GM19455 (cell line): Measurements from ENCODE around the gene CHRM4.
"Not testable (repeated sequence)": the region's sequence is repeated elsewhere in the genome, so short reads cannot be mapped to it uniquely, and the experiment has no call there.

Experiments used
- ATAC-seq: cut with Tn5 transposase; IDR thresholded peaks from one replicate; pipeline ENCODE4 v1.9.1; 2021; ENCODE audit not compliant: unreplicated experiment

CHRM4 gene

DNA sequence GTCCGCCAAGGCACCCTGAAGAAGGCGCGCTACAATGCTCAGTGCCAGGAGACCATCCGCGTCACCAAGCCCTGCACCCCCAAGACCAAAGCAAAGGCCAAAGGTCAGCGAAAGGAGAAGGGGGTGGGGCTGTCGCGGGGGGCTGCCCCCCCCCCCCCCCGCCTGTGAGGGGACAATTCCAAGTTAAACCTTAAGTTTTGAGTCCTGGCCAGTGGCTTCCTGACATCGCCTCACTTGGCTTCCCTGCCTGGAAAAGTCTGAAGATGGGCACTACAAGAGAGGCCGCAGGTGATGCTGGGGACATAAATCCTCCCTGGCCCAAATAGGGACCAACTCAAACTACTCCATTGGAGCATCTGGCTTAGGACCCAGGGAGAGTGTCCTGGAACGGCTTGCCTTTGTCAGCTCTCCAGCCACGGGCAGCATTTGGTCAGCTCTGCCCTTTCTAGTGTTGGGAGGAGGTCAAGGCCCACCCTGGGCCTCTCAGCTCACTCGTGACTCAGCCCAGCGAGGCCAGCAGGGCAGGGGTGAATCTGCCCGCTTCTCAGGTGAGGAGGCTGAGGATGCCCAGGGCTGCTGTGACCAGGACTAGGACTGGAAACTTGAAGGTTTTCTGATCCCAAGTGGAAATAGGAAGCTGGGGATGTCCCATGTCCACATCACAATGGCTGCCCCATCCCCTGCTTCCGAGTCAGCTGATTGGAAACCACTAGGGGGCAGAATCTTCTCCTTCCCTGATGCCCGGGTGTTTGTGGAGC, 8.8 kb downstream of the CHRM4 start:
- ATAC-seq, result no peak

DNA sequence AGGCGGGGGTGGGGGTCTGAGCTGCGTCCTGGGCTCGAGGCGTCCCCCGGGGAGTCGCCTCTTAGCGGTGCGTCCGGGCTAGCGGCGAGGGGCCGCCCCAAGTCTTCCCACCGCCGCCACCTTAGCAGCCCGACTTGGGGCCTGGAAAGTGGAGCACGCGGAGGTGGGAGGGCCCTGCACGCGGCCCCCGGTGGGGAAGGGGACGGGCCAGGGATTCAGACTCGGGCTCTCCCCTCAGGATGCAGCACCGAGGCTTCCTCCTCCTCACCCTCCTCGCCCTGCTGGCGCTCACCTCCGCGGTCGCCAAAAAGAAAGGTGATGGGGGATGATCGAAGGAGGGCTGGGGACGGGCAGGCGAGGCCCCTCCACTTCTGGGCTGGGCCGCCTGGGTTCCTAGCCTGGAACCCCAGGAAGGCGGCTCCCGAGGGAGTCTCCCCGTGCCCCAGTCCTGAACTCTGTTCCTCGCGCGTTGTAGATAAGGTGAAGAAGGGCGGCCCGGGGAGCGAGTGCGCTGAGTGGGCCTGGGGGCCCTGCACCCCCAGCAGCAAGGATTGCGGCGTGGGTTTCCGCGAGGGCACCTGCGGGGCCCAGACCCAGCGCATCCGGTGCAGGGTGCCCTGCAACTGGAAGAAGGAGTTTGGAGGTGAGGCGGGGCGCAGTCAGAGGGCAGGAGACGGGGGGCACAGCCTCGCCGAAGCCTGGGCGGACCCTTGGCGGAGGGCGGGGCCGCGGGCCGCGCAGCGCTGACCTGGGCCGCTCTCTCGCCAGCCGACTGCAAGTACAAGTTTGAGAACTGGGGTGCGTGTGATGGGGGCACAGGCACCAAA, 9.5 kb downstream of the CHRM4 start:
- no peak for ATAC-seq

DNA sequence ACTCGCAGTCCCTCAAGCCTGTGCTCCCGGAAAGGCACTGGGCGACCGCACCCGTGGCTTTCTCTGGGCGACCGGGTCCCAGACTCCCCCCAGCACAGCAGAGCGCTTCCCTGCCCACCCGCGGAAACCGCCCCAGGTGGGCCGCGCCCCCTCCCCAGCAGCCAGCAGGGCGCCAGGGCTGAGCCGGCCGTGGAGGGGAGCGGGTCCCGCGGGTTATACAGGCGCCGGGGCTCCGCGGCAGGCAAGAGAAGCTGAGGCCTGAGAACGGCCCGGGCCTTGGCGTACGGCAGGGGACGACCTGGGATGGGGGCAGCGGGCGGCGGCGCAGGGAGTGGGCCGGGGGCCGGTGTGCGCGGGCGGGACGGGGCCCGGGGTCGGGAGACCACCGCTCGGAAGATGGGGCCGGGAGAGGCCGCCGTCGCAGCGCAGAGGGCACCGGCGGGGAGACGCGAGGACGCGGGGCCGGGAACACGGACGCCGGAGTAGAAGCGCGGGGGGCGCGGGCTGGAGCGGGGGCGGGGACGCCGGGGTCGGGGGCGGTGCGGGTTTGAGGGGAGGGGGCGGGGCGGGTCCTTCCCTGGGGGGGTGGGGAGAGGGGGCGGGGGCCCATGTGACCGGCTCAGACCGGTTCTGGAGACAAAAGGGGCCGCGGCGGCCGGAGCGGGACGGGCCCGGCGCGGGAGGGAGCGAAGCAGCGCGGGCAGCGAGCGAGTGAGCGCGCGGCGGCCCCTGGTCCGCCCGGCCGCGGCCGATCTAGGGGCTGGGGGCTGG, 10.3 kb downstream of the CHRM4 start, which contains the start of gene MDK:
Gene MDK (plus strand): TSS at position 622 of the 771 bp plus-strand sequence. CDS start 389 bp downstream, outside the sequence.
- ATAC-seq, result no peak

DNA sequence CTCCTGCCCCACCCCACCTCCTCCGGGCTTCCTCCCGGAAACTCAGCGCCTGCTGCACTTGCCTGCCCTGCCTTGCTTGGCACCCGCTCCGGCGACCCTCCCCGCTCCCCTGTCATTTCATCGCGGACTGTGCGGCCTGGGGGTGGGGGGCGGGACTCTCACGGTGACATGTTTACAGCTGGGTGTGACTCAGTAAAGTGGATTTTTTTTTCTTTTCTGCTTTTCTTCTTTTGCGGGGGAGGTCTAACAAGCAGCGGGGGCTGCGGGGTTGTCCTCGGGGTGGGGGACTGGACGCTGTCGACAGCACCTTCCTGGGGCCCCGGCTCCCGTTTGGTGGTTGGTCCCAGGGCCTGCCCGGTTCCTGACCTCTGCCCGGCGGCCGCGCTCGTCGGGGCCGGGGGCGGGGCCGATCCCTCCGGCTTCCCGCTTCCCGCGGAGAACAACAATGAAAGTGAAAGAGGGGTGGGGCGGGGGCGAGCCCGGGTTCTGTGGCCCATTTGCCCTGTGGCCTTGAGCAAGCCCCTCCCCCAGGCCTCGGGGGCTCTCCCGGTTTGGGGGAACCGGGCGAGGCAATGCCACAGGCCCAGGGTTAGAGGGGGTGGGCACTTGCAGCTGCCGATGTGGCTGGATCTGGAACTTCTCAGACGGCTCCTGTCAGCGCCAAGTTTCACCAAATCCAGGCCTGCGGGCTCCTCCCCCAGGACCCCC, 11.1 kb downstream of the CHRM4 start:
- no peak for ATAC-seq

DNA sequence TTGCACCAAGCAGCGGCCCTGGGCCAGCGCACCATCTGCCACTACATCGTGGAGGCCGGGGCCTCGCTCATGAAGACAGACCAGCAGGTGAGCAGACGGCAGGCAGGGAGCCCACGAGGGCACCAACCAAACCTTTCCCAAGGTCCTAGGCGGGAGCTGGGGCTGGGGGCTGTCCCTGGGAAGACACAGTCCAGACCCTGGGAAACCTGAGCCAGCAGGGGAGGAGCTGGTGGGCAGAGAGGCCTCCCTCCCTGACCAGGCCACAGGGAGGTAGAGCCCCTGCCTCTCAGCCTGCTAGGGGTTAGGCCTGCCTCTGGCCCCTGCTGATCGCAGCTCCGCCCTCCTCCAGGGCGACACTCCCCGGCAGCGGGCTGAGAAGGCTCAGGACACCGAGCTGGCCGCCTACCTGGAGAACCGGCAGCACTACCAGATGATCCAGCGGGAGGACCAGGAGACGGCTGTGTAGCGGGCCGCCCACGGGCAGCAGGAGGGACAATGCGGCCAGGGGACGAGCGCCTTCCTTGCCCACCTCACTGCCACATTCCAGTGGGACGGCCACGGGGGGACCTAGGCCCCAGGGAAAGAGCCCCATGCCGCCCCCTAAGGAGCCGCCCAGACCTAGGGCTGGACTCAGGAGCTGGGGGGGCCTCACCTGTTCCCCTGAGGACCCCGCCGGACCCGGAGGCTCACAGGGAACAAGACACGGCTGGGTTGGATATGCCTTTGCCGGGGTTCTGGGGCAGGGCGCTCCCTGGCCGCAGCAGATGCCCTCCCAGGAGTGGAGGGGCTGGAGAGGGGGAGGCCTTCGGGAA, 11.9 kb downstream of the CHRM4 start:
- ATAC-seq, result not testable (repeated sequence)

DNA sequence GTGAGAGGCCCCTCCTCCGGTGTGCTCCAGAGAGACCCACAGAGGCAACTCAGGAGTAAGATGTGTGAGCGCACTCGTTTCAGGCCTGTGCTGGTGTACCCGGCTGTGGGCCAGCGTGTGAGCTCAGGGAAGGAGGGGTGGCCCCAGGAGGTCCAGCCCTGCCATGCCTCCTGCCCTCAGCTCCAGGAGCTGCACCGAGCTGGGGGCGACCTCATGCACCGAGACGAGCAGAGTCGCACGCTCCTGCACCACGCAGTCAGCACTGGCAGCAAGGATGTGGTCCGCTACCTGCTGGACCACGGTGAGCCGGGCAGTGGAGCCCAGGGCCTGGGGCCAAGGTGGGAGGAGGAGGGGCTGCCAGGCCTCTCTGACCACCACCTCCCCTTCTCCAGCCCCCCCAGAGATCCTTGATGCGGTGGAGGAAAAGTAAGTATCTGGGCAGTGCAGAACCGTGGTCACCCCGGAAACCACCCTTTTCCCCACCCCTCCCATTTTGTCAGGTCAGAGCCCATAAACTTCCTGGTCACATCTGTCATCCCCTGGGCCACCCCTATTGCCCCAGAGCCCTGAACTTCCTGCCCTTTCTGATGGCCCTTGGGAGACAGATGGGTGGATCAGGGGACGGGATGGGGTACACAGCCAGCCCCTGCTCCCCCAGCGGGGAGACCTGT, 12.6 kb downstream of the CHRM4 start:
- ATAC-seq, result no peak

DNA sequence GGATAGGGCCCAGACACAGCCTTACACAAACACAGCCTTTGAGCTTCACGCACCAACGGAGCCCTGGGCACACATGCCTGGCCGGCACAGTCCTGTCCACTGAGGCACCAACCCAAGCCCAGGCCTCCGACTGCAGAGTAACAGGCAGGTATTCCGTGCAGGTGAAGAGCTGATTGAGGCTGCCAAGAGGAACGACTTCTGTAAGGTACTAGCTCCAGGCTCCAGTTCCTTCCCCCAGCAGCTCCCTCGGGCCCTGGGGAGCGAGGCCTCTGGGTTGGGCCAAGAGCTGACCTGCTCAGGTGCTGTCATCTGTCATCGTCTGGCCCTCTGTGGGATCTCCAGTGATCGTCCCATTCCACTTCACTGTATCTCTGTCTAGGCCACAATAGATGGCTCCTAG, 13.3 kb downstream of the CHRM4 start:
- no peak for ATAC-seq

DNA sequence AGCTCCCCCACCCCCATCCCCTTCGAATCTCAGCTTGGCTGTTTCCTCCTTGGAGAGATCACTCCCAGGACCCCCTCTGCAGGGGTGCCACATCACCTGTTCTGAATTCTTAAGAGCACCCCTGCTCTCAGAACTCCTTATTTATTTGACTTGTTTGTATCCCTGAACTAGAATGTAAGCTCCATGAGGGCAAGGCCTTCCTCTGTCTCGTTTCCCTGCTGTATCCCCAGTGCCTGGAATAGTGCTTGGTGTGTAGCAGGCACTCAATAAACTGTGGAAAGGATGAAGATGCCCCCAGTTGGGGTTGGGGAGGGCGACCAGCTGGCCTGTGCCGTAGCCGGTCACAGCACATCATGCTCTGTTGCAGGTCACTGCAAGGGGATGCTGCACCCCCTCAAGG, 13.7 kb downstream of the CHRM4 start:
- ATAC-seq, result no peak

DNA sequence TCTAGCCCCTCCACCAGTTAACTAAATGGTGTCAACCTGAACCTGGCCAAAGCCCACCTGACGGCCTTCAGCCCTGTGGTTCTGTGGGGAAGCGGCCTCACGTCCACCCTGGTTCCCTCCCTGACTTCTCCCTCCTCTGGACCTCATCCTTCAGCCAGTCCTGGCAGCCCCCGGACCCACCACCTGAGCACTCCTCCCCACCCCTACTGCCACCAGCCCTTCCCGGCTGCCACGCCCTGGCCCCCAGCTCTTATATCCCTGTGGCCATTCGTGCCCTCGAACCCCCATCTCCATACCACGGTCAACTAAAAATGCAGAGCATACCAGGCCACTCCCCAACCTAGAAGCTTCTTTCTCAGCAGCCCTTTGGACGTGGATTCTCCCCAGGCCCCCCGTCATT, 14.3 kb downstream of the CHRM4 start:
- ATAC-seq, result no peak

DNA sequence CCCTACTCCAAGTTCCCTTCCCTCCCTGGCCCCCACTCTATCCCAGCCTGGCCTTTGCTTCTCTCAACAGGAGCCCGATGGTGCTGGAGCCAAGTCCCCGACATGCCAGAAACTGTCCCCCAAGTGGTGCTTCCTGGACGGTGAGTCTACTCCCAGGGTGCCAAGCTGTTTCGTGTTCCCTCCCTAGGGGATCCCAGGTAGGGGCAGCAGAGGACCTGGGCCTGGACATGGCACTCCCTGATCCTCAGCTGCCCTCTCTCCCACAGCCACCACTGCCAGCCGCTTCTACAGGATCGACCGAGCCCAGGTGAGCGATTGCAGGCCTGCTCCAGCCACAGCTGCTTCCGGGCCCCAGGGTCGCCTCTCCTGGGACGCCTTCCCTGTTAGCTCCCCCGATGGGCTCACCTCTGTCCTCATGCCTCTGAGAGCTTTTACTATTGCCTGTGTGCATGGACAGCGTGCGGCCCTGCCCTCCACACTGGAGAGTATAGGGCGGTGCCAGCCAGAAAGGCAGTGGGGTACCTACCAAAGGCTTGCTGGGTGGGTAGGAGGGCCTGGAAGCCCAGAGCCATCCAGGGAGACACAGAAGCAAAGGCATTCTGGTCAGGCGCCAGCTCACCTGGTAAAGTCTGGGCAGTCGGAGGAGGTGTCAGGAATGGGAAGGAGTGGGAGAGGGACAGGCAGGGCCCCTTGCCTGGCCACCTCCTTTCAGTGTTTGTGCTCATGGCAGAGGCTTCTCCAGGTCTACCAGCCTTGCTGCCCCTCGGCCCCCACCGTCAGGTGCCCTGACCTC, 15.1 kb downstream of the CHRM4 start:
- no peak for ATAC-seq

DNA sequence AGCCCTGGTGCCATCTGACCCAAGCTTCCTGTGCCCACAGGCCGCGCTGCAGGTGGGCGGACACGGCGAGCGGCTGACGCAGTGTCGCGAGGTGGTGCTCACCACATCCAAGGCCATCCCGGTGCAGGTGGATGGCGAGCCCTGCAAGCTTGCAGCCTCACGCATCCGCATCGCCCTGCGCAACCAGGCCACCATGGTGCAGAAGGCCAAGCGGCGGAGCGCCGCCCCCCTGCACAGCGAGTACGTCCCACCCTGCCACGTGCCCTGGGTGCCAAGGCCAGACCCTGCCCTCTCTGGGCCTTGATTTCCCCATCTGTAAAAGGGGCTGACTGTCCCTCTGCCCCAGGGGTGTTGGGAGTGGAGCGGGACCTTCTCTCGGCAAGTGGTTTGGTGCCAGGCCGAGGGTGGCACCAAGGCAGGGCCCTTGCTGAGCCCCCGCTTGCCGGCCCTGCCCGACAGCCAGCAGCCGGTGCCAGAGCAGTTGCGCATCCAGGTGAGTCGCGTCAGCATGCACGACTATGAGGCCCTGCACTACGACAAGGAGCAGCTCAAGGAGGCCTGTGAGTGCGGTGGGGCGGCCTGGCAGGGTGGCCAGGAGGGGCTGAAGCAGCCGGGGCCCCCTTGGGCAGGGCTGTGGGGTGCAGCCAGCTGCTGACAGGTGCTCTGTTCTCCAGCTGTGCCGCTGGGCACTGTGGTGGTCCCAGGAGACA, 16.0 kb downstream of the CHRM4 start:
- ATAC-seq, result no peak

DNA sequence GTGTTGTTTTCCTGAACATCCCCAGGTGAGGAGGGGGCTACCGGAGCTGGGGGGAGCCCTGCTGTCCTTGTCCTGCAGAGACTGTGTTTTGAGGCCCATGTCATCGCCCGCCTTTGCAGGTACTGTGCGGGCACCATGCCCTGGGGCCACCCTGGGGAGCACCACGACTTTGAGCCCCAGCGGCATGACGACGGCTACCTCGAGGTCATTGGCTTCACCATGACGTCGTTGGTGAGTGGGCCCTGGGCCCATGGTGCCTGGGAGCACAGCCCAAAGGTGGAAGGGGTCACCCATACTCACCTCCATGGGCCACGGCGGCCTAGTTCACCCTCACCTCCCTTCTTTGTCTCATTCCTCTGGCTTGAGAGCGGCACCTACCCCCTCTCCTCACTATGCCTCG, 16.8 kb downstream of the CHRM4 start:
- ATAC-seq, result no peak

DNA sequence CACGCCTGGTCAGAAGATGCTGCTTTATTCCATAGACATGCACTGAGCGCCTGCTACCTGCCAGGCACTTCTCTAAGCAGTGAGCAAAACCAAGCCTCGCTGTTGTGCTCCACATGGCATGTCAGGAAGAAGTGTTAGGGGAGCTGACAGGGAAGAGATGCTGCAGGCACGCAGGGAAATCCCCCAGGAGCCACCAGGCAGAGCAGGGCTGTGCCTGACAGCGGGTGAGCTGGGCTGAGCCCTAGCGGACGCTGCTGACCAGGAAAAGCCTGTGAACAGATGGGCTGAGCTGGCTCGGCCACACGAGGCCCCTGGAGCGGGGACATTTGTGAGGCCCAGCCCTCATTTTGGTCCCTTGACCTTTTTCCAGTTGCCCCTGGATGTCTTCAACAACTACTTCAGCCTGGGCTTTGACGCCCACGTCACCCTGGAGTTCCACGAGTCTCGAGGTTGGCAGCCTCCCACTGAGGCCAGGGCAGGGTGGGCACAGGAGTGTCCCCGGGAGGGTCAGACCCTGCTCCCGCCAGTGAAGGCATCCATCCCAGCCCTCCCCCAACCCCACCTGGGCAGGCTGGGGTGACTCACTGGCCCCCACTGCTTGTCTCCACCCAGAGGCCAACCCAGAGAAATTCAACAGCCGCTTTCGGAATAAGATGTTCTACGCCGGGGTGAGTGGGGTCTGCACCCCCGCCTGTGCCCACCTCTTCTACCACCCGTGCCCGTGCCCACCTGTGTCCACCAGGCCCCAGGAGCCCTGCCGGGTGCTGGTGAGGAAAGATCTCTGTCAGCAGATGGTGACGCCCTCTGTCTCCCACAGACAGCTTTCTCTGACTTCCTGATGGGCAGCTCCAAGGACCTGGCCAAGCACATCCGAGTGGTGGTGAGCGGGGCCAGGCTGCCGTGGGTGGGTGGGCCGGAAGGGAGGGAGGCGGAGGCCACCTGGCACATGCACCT, 17.5 kb downstream of the CHRM4 start:
- ATAC-seq, result no peak

DNA sequence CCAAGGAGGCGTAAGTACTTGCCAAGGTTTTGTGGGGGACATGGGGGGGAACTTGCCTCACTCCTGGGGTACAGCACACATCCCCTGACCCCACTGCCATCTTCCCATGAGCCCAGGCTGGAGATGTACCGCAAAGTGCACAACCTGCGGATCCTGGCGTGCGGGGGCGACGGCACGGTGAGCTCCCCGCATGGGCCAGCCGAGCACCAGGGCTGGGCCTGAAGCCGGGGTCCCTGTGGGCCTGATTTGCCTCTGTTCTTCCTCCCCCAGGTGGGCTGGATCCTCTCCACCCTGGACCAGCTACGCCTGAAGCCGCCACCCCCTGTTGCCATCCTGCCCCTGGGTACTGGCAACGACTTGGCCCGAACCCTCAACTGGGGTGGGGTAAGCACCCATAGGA, 19.1 kb downstream of the CHRM4 start:
- ATAC-seq, result not testable (repeated sequence)

DNA sequence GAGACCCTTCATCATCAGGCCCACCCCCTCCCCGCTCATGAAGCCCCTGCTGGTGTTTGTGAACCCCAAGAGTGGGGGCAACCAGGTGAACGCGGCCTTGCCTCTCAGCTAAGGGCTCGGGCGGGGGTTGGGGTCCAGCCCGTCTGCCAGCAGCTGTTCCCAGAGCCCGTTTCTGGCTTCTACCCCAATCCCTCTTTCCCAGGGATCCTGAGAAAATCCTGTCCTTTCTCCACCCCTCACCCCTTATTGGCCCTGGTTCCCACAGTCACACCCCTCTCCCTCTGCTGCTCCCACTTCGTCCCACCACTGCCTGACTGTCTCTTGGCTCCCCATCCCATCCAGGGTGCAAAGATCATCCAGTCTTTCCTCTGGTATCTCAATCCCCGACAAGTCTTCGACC, 19.5 kb downstream of the CHRM4 start:
- no peak for ATAC-seq

DNA sequence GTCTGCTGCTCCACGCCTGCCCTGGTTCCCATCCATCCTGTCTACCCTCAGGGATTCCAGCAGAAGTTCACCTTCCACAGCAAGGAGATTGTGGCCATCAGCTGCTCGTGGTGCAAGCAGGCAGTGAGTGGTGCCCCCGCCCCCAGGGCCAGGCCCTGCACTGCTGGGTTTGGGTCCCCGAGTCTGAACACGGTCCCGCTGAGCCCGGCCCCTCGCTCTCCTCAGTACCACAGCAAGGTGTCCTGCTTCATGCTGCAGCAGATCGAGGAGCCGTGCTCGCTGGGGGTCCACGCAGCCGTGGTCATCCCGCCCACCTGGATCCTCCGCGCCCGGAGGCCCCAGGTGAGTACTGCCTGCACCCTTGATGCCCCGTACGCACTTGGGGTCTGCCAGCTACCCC, 20.3 kb downstream of the CHRM4 start:
- not testable (repeated sequence) for ATAC-seq

DNA sequence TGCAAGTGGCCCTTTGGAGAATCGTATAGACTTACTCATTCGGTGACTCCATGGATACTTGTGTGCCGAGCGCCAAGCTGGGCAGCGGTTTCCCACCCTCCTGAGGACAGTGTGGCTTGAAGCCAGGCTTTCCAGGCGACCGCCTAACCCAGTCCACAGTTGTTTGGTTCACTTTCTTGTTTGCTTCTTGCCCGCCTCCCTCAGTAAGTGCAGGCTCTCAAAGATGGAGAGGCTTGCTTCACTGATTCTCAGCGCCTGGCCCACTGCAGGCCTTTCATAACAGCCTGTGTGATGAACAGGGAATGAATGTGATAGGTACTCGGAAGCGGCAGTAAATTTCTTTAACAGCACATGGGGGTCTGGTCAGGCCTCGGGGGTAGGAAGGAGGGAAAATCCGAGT, 21.3 kb downstream of the CHRM4 start:
- ATAC-seq, result no peak
